Stimulated activated CD8-positive, alpha-beta memory T cell treated with anti-CD3 and anti-CD28 coated beads, Interleukin-12 subunit alpha, Interleukin-12 subunit beta, amount 100 ng/mL, for 1 hour (primary cell): Measurements from ENCODE around the gene ZNF77.
"Not testable (repeated sequence)": the region's sequence is repeated elsewhere in the genome, so short reads cannot be mapped to it uniquely, and the experiment has no call there.

Experiments
- DNase-seq: peaks from one replicate; pipeline ENCODE4 v3.0.0-alpha.2; 2020; ENCODE audit warnings: low read depth

The ZNF77 gene

GRCh38 chr19:2944775-2945574 lies at the start of gene ZNF77:
ZNF77 (minus strand) TSS chr19:2944971; CDS start chr19:2944840, 131 bp downstream.
- DNase-seq, result peak; percentile 98

- DNase-seq, result no peak
Measured at GRCh38 chr19:2993579-2993978, 48.8 kb upstream of the ZNF77 start.

DNA sequence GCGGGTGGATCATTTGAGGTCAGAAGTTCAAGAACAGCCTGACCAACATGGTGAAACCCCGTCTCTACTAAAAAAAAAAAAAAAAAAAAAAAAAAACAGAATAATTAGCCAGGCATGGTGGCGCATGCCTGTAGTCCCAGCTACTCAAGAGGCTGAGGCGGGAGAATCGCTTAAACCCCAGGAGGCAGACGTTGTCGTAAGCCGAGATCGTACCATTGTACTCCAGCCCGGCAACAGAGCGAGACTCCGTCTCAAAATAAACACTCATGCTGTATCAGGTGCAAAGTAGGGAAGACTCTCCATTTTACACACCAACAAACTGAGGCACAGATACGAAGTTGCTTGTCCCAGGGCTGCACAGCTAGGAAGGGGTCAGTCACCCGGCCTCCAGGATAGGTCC lies 48.2 kb upstream of the ZNF77 start:
- no peak for DNase-seq

- DNase-seq, result not testable (repeated sequence)
Measured at GRCh38 chr19:2992333-2992732, 47.6 kb upstream of the ZNF77 start.

GRCh38 chr19:2989236-2989946 lies 44.6 kb upstream of the ZNF77 start:
- no peak for DNase-seq

- no peak for DNase-seq
Measured at GRCh38 chr19:2988568-2988967, 43.8 kb upstream of the ZNF77 start.

GRCh38 chr19:2987797-2988196 lies 43.0 kb upstream of the ZNF77 start:
- DNase-seq, result no peak

DNA sequence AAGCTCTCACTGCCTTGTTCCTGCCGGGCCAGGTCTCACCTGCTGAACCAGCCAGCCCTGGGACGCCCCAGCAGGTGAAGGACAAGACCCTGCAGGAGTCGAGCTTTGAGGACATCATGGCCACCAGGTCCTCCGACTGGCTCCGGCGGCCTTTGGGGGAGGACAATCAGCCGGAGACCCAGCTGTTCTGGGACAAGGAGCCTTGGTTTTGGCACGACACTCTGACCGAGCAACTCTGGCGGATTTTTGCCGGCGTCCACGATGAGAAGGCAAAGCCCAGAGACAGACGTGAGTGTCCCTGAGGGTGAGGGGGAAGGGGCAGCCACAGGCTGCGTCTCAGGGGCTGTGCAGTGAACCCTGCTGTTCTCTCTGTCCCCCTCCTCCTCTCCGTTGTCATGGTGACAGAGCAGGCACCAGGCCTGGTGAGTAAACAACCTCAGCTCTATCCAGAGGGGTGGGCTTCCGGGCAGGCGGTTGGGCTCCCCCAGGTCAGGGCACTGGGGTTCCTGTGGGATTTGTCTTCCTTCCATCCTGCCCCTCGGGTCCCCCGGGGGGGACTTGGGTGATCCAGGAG lies 42.3 kb upstream of the ZNF77 start:
- DNase-seq, result no peak

GRCh38 chr19:2984215-2984528 lies 39.4 kb upstream of the ZNF77 start:
- no peak for DNase-seq

GRCh38 chr19:2983351-2984214 lies 38.8 kb upstream of the ZNF77 start:
- DNase-seq, result no peak

DNA sequence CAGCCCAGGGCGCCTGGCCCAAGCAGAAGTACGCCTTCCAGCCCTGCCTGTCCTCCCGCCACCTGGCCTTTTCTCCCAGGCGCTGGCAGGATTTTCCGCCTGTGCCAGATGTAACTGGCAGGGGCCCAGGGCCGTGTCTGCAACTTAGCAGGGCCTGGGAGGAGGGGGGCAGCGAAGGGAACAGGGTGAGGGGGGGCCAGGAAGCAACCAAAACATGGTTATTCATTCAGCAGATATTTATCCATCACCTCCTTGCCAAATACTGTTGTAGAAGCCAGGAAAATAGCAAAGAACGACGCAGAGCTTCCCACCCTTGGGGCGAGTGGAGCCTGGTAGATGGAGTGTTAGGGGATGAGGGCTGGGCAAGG lies 38.2 kb upstream of the ZNF77 start:
- no peak for DNase-seq

DNA sequence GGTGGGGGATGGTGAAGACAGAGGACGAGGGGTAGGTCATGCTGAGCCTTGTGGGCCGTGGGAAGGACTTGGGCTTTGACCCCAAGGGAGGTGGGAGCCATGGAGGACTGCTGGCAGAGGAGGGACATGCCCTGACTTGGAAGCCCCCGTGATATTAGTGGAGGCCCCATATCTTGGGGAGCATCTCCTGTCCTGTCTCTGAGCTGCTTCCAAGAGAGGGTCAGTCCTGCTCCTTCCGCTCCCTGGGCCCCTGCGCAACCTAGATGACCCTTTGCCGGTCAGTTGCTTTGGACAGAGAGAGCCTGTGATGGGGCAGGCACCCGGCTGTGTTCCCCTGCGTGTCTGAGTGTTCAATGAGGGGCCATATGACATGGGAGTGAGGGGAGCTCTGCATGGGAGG lies 37.8 kb upstream of the ZNF77 start:
- no peak for DNase-seq

DNA sequence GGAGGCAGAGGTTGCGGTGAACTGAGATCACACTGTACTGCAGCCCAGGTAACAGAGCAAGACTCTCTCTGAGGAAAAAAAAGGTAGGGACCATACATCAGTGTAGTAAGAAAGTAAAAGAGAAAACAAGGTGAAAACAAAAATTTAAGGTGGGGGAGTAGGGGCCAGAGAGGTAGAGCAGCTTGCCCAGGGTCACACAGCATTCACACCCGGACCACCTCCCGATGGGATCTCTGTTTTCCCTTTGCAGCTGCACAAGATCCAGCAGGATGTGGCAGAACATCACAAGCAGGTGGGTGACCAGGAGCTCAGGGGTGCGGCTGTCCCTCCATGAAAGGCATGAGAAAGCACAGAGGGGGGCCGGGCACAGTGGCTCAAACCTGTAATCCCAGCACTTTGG lies 37.1 kb upstream of the ZNF77 start:
- DNase-seq, result no peak

DNA sequence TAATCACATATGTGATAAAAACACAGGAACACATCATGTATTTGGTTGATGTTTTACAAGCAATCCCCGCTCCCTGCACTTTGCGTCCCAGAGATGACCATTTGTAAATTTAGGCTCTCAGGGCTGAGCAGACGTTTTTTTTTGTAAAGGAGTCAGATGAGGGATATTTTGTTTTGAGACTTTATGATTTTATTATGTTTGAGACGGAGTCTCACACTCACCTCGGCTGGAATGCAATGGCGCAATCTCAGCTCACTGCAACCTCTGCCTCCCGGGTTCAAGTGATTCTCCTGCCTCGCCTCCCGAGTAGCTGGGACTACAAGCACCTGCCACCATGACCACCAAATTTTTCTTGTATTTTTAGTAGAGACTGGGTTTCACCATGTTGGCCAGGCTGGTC lies 34.0 kb upstream of the ZNF77 start:
- no peak for DNase-seq

DNA sequence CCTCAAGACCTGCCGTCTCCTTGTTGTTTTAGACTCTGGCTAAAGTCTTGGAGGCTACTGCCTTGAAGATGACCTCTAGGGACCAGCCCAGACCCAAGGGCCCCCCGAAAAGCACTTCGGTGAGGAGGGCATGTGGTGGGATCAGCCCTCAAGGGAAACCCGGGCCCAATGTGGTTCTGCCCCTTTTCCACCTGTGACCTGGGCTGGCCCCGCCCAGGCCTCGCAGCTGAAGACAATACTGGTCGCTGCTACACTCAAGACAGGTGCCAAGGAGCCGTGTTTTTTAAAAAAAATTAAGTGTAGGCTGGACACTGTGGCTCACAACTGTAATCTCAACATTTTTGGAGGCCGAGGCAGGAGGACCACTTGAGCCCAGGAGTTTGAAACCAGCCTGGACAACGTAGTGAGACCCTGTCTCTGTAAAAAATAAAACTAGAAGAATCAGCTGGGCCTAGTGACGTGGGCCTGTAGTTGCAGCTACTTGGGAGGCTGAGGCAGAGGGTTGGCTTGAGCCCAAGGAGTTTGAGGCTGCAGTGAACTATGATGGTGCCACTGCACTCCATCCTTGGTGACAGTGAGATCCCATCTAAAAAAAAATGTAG lies 33.5 kb upstream of the ZNF77 start:
- no peak for DNase-seq

- no peak for DNase-seq
Measured at GRCh38 chr19:2977746-2978138, 33.0 kb upstream of the ZNF77 start.

- peak; percentile 83 for DNase-seq
Measured at GRCh38 chr19:2977001-2977745, 32.4 kb upstream of the ZNF77 start, which contains the start of gene TLE6. TLE6 (plus strand) TSS chr19:2977564; CDS start chr19:2978234, 670 bp downstream.

- DNase-seq, result no peak
Measured at GRCh38 chr19:2976609-2977000, 31.8 kb upstream of the ZNF77 start.

DNA sequence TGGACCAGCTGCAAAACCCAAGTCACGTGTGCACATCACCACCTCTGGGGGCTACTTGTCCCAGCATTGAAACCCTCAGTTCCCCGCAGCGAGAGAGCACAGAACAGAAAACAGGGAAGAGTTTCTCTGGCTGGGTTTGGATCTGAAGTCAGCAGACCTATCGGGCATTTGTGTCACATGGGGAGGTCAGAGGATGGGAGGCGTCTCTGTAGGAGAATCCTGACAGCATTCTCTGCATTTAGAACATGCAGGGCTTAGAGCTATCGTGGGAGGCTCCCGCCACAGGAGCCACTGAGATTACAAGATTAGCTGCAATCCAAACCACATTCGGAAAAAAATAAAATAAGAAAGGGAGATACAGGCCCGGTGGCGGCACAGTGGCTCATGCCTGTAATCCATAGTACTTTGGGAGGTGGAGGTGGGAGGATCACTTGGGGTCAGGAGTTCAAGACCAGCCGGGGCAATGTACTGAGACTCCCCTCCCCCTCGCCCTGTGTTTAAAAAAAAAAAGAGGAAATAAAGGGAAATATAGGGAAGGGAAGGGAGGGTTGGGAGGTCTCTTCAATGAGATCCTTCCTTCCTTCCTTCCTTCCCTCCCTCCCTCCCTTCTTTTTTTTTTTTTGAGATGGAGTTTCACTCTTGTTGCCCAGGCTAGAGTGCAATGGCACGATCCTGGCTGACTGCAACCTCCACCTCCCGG lies 29.7 kb upstream of the ZNF77 start:
- no peak for DNase-seq

- no peak for DNase-seq
Measured at GRCh38 chr19:2973229-2973628, 28.5 kb upstream of the ZNF77 start.
